HEK293 (cell line): Measurements from ENCODE around the gene GSN.

Experiments used
- ATF2 ChIP-seq: fragments of 450-650 bp; formaldehyde crosslinking; IDR thresholded peaks from 2 replicates; pipeline ENCODE4 v1.5.1; 2016; ENCODE audit warnings: missing biosample characterization, missing genetic modification characterization, low read depth
- CTCF ChIP-seq: fragments of 450-650 bp; formaldehyde crosslinking; IDR thresholded peaks from 2 replicates; pipeline ENCODE4 v1.5.1; 2016; ENCODE audit warnings: missing biosample characterization, missing genetic modification characterization
- GLI4 ChIP-seq: fragments of 450-650 bp; formaldehyde crosslinking; IDR thresholded peaks from 2 replicates; pipeline ENCODE4 v1.5.1; 2016; ENCODE audit warnings: missing biosample characterization, missing genetic modification characterization
- KLF10 ChIP-seq: fragments of 450-650 bp; IDR thresholded peaks from 2 replicates; pipeline ENCODE4 v1.5.1; 2018; ENCODE audit warnings: missing biosample characterization, mild to moderate bottlenecking, missing genetic modification characterization
- KLF16 ChIP-seq: fragments of 450-650 bp; formaldehyde crosslinking; IDR thresholded peaks from 2 replicates; pipeline ENCODE4 v1.5.1; 2017; ENCODE audit warnings: missing biosample characterization, missing genetic modification characterization
- PATZ1 ChIP-seq: fragments of 450-650 bp; formaldehyde crosslinking; IDR thresholded peaks from 2 replicates; pipeline ENCODE4 v1.5.1; 2016; ENCODE audit warnings: missing biosample characterization, missing genetic modification characterization
- ZNF510 ChIP-seq: fragments of 450-650 bp; formaldehyde crosslinking; IDR thresholded peaks from 2 replicates; pipeline ENCODE4 v1.5.1; 2018; ENCODE audit warnings: mild to moderate bottlenecking, missing genetic modification characterization, missing biosample characterization; ENCODE audit not compliant: insufficient replicate concordance
- ZNF664 ChIP-seq: fragments of 450-650 bp; formaldehyde crosslinking; IDR thresholded peaks from 2 replicates; pipeline ENCODE4 v1.5.1; 2016; ENCODE audit warnings: missing biosample characterization, missing genetic modification characterization
- ZNF670 ChIP-seq: fragments of 450-650 bp; formaldehyde crosslinking; IDR thresholded peaks from 2 replicates; pipeline ENCODE4 v1.5.1; 2016; ENCODE audit warnings: missing biosample characterization, missing genetic modification characterization, low read depth
- ZNF704 ChIP-seq: fragments of 450-650 bp; formaldehyde crosslinking; IDR thresholded peaks from 2 replicates; pipeline ENCODE4 v1.5.1; 2016; ENCODE audit warnings: missing biosample characterization, missing genetic modification characterization
- ZNF791 ChIP-seq: fragments of 450-650 bp; formaldehyde crosslinking; IDR thresholded peaks from 2 replicates; pipeline ENCODE4 v1.5.1; 2016; ENCODE audit warnings: missing biosample characterization, missing genetic modification characterization
- ZNF837 ChIP-seq: fragments of 450-650 bp; formaldehyde crosslinking; IDR thresholded peaks from 2 replicates; pipeline ENCODE4 v1.5.1; 2016; ENCODE audit warnings: missing biosample characterization, missing genetic modification characterization

- TF ChIP-seq ZNF664 (tag by site-specific recombination) = no peak
- TF ChIP-seq CTCF (tag by site-specific recombination) = no peak
- no peak for TF ChIP-seq ZNF670 (tag by site-specific recombination)
- no peak for TF ChIP-seq GLI4
- no peak for TF ChIP-seq ZNF837
- TF ChIP-seq ZNF791 (tag by site-specific recombination) = no peak
- no peak for TF ChIP-seq PATZ1
- no peak for TF ChIP-seq ZNF510 (tag by site-specific recombination)
- no peak for TF ChIP-seq KLF16 (tag by site-specific recombination)
- TF ChIP-seq ATF2 (tag by site-specific recombination) = no peak
- no peak for TF ChIP-seq KLF10 (tag by site-specific recombination)
- TF ChIP-seq ZNF704 (tag by site-specific recombination) = no peak
These were observed 44.2 kb downstream of the GSN start for GRCh38 chr9:121312169-121312568.
